ENCODE results near the gene ISCU. TPM values are rescaled to one million over a fixed set of nuclear protein-coding genes. Genes with fewer than 3 reads are reported as not detected.

The ISCU gene
- total RNA-seq (2022; extraction: Qiagen RNA extraction; ENCODE audit: low read depth), result 85.2 to 101 TPM (median 91.7 TPM) in 5 replicates

DNA sequence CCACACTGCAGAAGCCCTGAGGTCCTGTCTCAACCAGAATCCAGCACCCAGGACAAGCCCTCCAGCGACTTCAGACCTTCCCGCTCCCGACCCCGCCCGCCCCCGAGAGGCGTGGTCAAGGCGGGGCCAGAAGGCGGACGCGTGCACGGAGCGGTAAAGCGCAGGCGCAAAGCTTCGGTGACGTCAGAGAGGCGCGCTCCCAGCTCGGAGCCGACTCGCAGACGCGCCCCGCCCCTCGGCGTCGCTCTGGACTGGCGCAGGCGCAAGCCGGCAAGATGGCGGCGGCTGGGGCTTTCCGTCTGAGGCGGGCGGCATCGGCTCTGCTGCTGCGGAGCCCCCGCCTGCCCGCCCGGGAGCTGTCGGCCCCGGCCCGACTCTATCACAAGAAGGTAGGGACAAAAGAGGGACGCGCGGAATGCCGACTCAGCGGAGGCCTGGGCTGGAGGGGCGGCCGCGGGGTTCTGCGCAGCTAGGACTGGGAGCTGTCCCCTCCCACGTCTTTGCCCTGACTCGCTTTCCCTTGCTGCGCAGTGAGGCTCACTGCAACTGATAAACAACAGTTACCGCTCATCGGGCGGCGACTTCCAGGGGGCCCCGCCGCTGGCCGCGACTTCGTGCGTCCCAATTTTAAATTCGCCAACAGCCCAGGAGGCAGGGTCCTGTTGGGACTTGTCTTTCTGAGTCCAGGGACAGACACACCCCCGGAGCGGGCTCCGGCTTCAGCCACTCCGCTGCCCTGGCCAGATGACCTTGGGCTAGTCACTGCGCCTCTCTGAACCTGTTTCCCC is at the start of gene ISCU:
Gene ISCU (plus strand): TSS at position 249 of the 788 bp plus-strand sequence. CDS start 27 bp downstream, at position 276.

DNA sequence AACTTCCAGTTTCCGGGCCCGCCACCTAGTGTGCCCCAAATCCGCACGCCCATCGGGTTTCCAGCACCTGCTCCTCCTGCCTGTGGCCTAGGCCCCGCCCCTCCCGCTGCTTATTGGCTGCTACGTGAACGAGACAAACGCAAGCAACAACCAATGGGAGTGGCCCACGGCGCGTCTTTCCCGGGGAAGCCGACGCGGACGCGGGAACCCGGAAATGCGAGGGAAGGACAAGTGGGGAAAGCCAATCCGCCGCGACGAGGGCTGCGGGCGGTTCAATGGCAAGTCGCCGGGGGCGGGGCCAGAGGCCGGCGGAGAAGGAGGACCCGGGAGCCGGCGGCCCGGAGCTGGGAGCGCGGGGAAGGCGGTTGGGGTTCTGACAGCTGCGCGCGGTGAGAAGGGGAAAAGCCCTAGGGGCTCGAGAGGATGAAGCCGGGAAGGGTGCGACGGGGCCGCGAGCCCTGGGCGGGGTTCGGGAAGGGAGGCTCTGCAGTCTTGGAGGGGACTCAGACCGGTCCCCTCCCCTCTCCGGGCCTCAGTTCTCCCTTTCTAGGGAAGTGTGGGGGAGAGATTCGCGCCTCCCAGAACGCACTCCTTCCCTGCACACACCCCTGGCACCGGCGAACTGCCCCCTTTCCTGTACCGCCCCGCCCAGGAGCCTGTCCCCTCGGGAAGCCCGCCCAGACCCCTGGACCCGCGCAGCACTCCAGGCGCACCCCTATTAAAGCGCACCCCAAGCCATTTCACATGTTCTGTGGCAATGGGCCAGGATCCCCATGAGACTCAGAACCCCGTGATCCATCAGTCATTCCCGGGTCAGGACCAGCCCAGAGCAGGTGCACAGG is 47.2 kb upstream of the ISCU start, which contains the start of gene FICD:
Gene FICD (plus strand): TSS at position 305 of the 842 bp plus-strand sequence. CDS start 1,696 bp downstream, outside the sequence.

DNA sequence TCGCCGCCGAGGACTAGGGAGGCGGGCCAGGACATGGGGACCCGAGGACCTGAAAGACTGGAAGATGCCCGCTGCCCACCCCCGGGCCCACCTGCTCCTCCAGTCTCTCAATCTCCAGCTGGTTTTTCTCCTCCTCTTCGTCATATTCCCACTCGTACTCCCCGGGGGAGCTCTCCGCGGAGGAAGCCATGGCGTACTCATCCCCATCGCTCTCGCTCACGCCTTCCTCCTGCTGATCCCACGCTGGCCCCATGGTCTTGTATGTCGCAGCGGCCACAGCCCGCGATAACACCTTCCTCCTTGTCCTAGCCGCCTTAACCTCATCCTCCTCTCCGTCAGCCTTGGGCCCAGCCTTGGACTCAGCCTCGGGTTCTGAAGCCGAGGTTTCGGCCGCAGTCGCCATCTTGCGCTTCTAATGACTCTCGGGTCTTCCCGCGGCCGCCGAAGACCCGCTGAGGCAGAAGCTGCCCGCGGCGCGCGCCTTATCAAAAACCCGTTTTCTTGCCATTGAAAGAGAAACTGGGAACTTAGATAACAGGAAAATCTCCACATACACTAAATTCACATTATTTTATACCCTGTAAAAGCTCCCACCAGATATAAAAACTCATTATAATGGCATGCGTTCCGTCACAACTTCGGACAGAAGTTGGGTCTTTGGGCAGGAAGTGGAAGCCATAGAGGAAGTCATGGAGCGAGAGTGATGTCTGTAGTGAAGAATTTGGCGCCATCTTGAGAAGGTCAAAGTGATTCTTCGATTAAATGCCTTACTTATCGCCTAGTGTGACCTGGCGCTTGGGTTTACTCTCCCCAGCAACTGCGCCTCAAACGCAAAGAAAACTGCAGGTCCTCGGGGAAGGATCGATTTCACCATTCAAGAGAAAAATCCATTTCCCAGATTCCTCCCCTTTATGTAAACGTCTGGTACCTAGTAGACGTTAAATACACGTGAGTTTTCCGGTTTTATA is 1.4 kb upstream of the ISCU start, which contains the start of gene SART3:
Gene SART3 (minus strand): TSS at position 422 of the 968 bp plus-strand sequence. CDS start 19 bp downstream, at position 403.

DNA sequence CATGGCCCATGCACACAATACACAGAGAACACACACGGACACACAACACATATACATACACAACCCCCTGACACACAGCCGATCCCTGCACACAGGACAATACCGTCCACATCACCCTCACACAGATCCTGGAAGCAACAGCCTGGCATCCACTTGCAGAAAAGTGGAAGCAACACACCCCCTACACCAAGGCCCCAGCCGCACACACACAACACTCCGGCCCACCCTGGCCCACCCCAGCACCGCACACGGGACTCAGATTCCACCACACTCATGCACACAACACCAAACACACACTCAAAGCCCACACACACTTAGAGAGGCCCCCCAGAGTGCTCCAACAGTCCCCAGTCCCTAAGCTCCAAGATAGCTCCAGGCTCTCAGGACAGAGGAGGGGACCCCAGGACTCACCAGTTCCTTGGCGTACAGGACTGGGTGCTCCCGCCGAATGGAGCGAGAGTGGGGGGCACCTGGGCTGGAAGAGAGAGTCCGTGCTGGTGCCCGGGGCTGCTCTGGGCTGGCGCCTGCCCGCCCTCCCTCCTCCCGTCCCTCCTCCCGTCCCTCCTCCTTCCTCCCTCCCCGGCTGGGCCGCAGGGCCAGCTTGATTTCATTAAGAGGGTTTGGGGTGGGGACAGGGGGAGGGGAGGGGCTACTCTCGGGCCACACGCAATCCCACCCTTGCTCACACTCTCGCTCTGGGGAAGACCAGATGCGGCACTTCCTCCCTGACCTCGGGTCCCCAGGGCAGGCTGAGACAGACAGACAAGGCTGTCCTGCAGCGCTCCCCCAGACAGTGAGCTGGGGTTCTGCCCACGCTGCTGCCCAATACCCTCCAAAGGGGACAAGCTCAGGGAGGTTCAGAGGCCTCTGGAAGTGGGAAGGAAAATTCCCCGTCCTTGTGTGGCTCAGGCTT is 35.4 kb downstream of the ISCU start, which contains the start of gene TMEM119:
Gene TMEM119 (minus strand): TSS at position 526 of the 913 bp plus-strand sequence. CDS start 5,701 bp downstream, outside the sequence.

Other genes with a start within 250 kb of the ISCU start
- not detected in 5 replicates for gene CMKLR1, start 223.3 kb upstream of the ISCU start, total RNA-seq (2022; extraction: Qiagen RNA extraction; ENCODE audit: low read depth)
- 2.1 to 3.8 TPM (median 2.9 TPM) in 5 replicates for gene FICD, start 47.3 kb upstream of the ISCU start, total RNA-seq (2022; extraction: Qiagen RNA extraction; ENCODE audit: low read depth)
- gene SART3, start 1.4 kb upstream of the ISCU start, total RNA-seq (2022; extraction: Qiagen RNA extraction; ENCODE audit: low read depth), result 39.3 to 44.5 TPM (median 40.6 TPM) in 5 replicates
- 0.17 TPM in 1 of 5 replicates, not detected in the others for gene TMEM119, start 35.5 kb downstream of the ISCU start, total RNA-seq (2022; extraction: Qiagen RNA extraction; ENCODE audit: low read depth)
- gene SELPLG, start 71.3 kb downstream of the ISCU start, total RNA-seq (2022; extraction: Qiagen RNA extraction; ENCODE audit: low read depth), result 0.57 to 1.7 TPM (median 1.1 TPM) in 5 replicates
- 142 to 199 TPM (median 174 TPM) in 5 replicates for gene CORO1C, start 168.9 kb downstream of the ISCU start, total RNA-seq (2022; extraction: Qiagen RNA extraction; ENCODE audit: low read depth)